Measurements from ENCODE around the gene VENTX.

DNA sequence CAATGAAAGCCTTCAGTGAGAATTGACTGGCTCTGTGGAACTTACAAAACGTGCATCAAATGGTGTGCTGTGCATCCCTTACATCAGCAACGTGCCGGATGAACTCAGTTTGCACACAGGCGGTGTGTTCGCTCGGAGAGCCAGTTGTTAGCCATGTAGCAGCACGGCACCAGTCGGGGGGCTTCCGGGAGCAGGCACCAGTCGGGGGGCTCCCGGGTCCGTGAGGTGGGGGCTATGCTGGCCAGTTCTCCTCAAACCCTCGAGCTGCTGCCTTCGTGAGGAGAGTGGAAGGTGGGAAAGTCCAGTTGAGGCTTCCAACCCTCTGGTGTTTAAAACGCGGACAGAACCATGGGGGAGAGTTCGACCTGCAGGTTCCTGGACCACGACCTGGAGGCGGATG is 42.6 kb upstream of the VENTX start:
- TF ChIP-seq POLR2AphosphoS5 (IDR thresholded peaks at IDR 0.05; ENCODE audit: insufficient read depth, low read depth, low read length) (no peak), GATA2 (IDR thresholded peaks at IDR 0.05; ENCODE audit: insufficient read depth, insufficient read length, low read depth, low read length) (no peak), POLR2A (IDR thresholded peaks at IDR 0.05; ENCODE audit: low read depth, low read length) (no peak), EZH2 (IDR thresholded peaks at IDR 0.05; ENCODE audit: borderline replicate concordance, low read depth, low read length, severe bottlenecking) (no peak), FOS (IDR thresholded peaks at IDR 0.05; ENCODE audit: borderline replicate concordance, insufficient read depth, low read length) (no peak), MYC (IDR thresholded peaks at IDR 0.05; ENCODE audit: low read depth, low read length) (no peak)
- TF ChIP-seq, protein P1, sequence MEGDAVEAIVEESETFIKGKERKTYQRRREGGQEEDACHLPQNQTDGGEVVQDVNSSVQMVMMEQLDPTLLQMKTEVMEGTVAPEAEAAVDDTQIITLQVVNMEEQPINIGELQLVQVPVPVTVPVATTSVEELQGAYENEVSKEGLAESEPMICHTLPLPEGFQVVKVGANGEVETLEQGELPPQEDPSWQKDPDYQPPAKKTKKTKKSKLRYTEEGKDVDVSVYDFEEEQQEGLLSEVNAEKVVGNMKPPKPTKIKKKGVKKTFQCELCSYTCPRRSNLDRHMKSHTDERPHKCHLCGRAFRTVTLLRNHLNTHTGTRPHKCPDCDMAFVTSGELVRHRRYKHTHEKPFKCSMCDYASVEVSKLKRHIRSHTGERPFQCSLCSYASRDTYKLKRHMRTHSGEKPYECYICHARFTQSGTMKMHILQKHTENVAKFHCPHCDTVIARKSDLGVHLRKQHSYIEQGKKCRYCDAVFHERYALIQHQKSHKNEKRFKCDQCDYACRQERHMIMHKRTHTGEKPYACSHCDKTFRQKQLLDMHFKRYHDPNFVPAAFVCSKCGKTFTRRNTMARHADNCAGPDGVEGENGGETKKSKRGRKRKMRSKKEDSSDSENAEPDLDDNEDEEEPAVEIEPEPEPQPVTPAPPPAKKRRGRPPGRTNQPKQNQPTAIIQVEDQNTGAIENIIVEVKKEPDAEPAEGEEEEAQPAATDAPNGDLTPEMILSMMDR (IDR thresholded peaks at IDR 0.05; ENCODE audit: extremely low read depth in 1 of 2, insufficient read depth in 1 of 2, low read depth in 1 of 2, low read length in 2 of 2): no peak
- TF ChIP-seq, protein P2, sequence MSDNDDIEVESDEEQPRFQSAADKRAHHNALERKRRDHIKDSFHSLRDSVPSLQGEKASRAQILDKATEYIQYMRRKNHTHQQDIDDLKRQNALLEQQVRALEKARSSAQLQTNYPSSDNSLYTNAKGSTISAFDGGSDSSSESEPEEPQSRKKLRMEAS (IDR thresholded peaks at IDR 0.05; ENCODE audit: insufficient read depth, insufficient read length): no peak

All from endothelial cell of umbilical vein (primary cell).